Lower lobe of right lung (tissue), 2 donors: ENCODE measurements around the gene CFAP77. TPM values are rescaled to one million over a fixed set of nuclear protein-coding genes. Genes with fewer than 3 reads are reported as not detected.

Experiments used
- ATAC-seq, 2 donors: fragments of 200-7000 bp; cut with Tn5 transposase; one replicate each; pipeline ENCODE4 v1.9.1; 2020 to 2022; ENCODE audit warnings: mild to moderate bottlenecking in 2 of 2, moderate library complexity in 2 of 2
- DNase-seq: peaks from one replicate; pipeline ENCODE4 v3.0.0-alpha.2; 2020
- H3K27ac ChIP-seq: fragments of 200-600 bp; one replicate; pipeline ENCODE4 v1.8.0; 2022
- H3K27me3 ChIP-seq: fragments of 200-600 bp; one replicate; pipeline ENCODE4 v1.8.0; 2022; ENCODE audit warnings: low read depth
- H3K36me3 ChIP-seq: fragments of 200-600 bp; one replicate; pipeline ENCODE4 v1.8.0; 2022; ENCODE audit warnings: mild to moderate bottlenecking
- H3K4me1 ChIP-seq: fragments of 200-600 bp; one replicate; pipeline ENCODE4 v1.8.0; 2022
- H3K4me3 ChIP-seq: fragments of 200-600 bp; one replicate; pipeline ENCODE4 v1.8.0; 2022; ENCODE audit warnings: mild to moderate bottlenecking
- H3K9me3 ChIP-seq: fragments of 200-600 bp; one replicate; pipeline ENCODE4 v1.8.0; 2022
- intact Hi-C: fragments of 100-400 bp; cut with DNase I; formaldehyde crosslinking; loops from one replicate; pipeline ENCODE4 v1.11.0; 2022
- total RNA-seq: library from RNA; stranded (reverse); fragmentation: NEBNext Ultra II Directional; extraction: Animal tissue kit (Norgen Biotek cat#: 25700); gene quantifications from one replicate; pipeline ENCODE4 v1.2.1, GENCODE V29; 2021
- TF ChIP-seq, protein P1 (sequence below): fragments of 200-600 bp; IDR thresholded peaks from one replicate; pipeline ENCODE4 v1.8.0; 2022; ENCODE audit warnings: antibody characterized with exemption, mild to moderate bottlenecking
- donor health status: DM: no; HTN: yes; CAD: no; lungs with severe emphysema.

CFAP77 gene
- total RNA-seq, 1 donor from 2014 or later = 3.7 TPM

DNA sequence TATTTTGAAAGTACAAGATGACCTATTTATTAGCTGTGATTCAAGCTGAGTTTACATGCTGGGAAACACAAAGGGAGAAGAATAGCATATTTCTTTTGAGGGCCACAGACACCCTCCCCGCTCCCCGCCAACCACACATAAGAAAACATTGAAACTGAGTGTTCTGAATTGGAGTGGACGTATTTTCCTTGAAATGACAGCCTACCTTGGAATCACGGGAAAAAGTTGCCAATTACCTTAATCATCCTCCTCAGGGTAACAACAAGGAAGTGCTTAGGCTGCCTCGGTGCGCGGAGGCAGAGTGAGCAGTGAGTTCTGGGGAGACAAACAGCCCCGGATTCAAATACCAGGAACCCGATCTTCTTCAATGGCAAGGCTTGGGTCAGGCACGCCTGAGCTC, 31.4 kb downstream of the CFAP77 start:
- ATAC-seq = no peak
- no peaks in the 10 kb centered on the region for H3K4me1 ChIP-seq
- no peak overlapping the region for H3K4me3 ChIP-seq
- DNase-seq = no peak
- H3K27me3 ChIP-seq = peaks cover 42% of the 10 kb centered on the region
- H3K9me3 ChIP-seq = no peaks in the 10 kb centered on the region
- intact Hi-C loops = no loop called here
- TF ChIP-seq, protein P1, sequence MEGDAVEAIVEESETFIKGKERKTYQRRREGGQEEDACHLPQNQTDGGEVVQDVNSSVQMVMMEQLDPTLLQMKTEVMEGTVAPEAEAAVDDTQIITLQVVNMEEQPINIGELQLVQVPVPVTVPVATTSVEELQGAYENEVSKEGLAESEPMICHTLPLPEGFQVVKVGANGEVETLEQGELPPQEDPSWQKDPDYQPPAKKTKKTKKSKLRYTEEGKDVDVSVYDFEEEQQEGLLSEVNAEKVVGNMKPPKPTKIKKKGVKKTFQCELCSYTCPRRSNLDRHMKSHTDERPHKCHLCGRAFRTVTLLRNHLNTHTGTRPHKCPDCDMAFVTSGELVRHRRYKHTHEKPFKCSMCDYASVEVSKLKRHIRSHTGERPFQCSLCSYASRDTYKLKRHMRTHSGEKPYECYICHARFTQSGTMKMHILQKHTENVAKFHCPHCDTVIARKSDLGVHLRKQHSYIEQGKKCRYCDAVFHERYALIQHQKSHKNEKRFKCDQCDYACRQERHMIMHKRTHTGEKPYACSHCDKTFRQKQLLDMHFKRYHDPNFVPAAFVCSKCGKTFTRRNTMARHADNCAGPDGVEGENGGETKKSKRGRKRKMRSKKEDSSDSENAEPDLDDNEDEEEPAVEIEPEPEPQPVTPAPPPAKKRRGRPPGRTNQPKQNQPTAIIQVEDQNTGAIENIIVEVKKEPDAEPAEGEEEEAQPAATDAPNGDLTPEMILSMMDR = no peak
- no peak overlapping the region for H3K27ac ChIP-seq
- no peaks in the 10 kb centered on the region for H3K36me3 ChIP-seq

DNA sequence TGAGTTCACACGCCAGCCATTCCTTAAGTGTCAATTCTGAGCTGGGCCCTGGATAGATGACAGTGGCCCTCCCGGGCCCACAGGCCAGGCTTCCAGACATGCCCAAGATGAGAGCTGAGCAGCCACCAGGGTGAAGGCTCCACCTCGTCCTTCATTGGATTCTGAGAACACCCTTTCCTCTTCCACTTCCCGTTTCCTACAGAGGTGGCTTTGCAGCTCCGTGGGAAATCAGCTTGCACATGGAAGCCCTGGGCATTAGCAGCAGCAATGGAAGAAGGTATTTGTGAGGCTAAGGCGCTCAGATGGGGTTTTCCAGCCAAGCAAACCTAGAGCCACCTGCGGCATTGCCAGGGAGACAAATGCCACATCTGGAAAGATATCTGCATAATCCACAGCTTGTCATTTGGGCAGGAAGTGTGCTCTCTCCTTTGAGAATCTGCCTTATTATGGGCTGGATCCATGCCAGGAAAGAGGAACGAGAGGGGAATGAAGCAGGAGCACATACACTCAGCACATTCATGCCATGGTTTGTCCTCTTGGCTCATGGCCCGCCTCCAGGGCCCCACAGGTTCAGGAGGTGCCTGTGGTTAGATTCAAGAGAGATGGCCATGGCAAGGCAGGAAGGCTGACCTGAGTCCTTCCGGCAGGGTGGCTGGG, 34.1 kb downstream of the CFAP77 start:
- peaks cover 42% of the 10 kb centered on the region for H3K27me3 ChIP-seq
- H3K36me3 ChIP-seq = no peaks in the 10 kb centered on the region
- intact Hi-C loops = no loop called here
- DNase-seq (no peak), ATAC-seq (no peak)
- H3K9me3 ChIP-seq = no peaks in the 10 kb centered on the region
- no peaks in the 10 kb centered on the region for H3K4me1 ChIP-seq
- H3K27ac ChIP-seq = no peak overlapping the region
- no peak overlapping the region for H3K4me3 ChIP-seq
- TF ChIP-seq, protein P1 = no peak

DNA sequence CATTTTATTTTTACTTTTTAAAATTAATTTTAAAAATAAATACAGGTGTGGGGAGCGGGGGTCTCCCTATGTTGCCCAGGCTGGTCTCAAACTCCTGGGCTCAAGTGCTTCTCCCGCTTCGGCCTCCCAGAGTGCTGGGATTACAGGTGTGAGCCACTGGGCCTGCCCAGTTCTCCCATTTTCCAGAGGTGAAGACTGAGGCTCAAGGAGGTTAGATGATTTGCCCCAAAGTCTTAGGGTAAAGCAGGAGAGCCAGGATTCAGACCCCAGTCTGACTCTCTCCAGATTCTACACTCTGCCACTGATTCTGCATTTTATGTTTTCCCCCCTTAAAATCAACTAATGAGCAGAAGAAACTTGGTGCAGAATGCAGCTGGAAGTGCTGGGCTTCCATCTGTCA, 36.9 kb downstream of the CFAP77 start:
- H3K27me3 ChIP-seq = peaks cover 32% of the 10 kb centered on the region
- intact Hi-C loops = no loop called here

DNA sequence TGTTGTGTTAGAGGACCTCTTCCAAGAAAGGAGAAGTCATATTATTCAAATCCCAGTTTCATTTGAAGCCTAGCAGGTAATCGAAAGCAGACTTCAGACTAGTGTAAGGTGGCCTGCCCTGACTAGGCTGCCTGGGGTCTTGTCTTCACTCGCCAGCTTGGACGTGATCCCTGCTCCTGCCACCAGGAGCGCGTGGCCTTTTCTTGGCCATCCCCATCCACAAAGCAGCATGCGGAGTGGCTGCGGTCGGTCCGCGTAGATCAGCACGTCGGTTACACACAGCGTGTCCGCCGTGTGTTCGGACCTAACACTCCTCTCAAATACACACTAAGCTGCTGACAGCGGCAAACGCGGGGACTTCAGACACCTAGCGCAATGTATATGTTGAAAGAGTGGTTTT, 37.3 kb downstream of the CFAP77 start:
- H3K27ac ChIP-seq = no peak overlapping the region
- DNase-seq (no peak), ATAC-seq (no peak)
- no peaks in the 10 kb centered on the region for H3K9me3 ChIP-seq
- peaks cover 29% of the 10 kb centered on the region for H3K27me3 ChIP-seq
- H3K4me1 ChIP-seq = no peaks in the 10 kb centered on the region
- intact Hi-C loops = no loop called here
- TF ChIP-seq, protein P1 = no peak
- no peak overlapping the region for H3K4me3 ChIP-seq
- no peaks in the 10 kb centered on the region for H3K36me3 ChIP-seq

More for the DNA sequence above, 36.9 kb downstream of the CFAP77 start:
- no peak overlapping the region for H3K27ac ChIP-seq
- H3K9me3 ChIP-seq = no peaks in the 10 kb centered on the region
- H3K4me3 ChIP-seq = no peak overlapping the region
- DNase-seq (no peak), ATAC-seq (no peak)
- no peaks in the 10 kb centered on the region for H3K36me3 ChIP-seq
- TF ChIP-seq, protein P1 = no peak
- no peaks in the 10 kb centered on the region for H3K4me1 ChIP-seq

DNA sequence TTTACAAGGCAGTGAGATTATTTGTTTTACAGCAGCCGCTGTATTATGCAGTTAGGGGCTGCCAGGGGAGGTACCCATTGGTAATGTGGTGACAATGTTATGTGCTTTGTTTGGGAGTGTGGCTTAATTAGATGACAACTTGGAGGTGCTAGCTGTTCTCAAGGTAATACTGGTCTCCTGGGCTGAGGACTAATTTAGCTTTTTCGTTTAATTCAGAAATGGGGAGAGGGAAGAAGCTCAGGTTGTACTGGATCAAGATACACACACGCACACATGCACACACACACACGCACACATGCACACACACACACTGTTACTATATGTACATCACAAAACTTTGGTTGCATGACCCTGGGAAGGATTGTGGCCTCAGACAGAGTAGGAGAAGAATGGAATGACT, 37.9 kb downstream of the CFAP77 start:
- TF ChIP-seq, protein P1 = no peak
- ATAC-seq (no peak), DNase-seq (no peak)
- H3K9me3 ChIP-seq = no peaks in the 10 kb centered on the region
- peaks cover 24% of the 10 kb centered on the region for H3K27me3 ChIP-seq
- H3K4me3 ChIP-seq = no peak overlapping the region
- no peaks in the 10 kb centered on the region for H3K36me3 ChIP-seq
- H3K4me1 ChIP-seq = no peaks in the 10 kb centered on the region
- no peak overlapping the region for H3K27ac ChIP-seq
- intact Hi-C loops = no loop called here
